HG03064 (cell line): ENCODE data around the gene AP2A2.

Experiments used
- ATAC-seq: cut with Tn5 transposase; IDR thresholded peaks from one replicate; pipeline ENCODE4 v1.9.1; 2021; ENCODE audit warnings: low read depth; ENCODE audit not compliant: unreplicated experiment

AP2A2 gene

DNA sequence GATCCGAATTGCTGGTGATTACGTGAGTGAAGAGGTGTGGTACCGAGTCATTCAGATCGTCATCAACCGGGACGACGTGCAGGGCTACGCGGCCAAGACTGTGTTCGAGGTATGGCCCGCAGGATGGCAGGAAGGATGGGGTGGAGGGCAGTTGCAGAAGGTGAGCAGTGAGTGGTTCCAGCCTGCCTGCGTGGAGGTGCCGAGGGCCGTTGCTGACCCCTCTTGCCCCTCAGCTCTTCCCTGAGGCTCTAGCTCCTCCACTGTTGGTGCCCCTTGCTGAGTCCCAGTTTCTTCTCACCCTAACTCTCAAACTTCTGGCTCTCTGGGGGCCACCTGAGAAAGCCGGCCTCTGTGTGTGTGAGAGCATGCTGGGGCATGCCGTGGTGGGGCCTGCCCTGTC is 66.9 kb downstream of the AP2A2 start:
- no peak for ATAC-seq

DNA sequence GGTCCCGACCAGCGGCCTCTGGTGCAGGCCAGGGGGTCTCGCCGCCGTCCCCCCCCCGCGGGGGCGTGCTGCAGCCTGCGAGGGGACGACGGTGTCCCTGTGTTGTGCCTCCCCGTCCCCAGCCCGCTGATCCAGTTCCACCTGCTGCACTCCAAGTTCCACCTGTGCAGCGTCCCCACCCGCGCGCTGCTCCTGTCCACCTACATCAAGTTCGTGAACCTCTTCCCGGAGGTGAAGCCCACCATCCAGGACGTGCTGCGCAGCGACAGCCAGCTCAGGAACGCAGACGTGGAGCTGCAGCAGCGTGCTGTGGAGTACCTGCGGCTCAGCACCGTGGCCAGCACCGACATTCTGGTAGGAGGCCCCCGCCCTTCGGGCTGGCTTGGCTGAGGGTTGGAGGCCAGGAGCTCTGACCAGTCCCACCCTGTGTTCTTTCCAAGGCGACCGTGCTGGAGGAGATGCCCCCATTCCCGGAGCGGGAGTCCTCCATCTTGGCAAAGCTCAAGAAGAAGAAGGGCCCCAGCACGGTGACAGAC is 68.0 kb downstream of the AP2A2 start:
- ATAC-seq: no peak

DNA sequence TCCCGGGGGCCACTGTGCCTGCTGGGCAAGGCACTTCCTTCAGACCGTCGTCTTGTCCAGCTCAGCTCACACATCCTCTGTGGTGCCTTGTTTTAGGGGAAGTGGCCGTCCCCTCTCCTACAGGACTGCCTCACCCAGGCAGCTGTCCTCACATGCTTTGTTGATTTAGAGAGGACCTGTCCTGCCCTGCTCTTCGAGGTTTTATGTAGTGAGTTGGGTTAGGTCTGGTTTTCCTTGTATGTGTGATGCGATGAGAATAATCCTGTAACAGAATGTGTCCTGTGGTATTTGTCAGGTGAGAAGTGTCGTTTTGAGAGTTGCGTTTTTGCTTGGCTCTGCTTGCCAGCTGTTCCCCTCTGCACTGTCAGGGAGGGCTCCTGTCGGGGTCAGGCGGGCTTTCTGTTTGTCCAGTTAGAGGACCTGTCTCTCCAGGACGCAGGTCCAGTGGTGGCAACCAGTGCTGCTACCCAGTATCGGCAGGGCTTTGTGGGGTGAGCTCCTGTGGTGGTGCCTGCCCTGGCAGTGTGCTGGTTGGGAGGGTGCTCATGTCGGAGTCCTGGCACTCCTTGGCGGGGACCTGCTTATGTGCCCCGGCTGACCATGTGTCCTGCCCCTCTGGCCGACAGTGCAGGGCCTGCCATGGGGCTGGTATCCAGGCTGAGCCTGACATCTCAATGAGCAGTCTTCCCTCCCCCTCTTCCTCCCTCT is 69.5 kb downstream of the AP2A2 start:
- ATAC-seq: no peak

DNA sequence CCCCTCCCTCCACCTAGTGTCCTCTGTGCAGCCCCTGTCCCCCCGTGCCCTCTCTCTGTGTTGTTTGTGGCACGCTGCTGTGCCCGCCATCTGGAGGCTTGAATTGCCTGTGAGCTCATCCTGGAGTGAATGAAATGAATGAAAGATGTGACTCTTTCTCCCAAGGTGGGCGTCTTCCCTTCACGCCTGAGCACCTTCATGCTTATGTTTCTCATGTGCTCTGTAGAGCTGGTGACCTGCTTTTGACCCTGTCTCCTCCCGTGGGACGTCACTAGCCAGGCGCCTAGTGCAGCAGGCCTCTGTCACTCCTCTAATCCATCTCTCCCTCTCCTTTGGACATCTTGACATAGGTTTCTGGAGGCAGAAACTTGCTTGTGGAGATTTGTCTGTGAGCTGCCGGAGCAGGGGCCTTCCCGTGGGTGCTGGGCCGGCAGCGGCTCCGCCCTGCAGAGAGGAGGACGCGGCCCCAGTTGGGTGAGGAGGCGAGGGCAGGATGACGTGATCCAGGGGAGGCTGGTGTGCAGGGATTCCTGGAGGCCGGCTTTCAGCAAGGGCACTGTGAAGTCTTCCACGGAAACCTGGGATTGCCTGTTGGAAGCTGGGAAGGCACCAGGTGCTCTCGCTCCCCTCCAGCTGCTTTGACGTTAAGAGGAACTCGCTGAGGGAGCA is 70.2 kb downstream of the AP2A2 start:
- ATAC-seq: no peak

DNA sequence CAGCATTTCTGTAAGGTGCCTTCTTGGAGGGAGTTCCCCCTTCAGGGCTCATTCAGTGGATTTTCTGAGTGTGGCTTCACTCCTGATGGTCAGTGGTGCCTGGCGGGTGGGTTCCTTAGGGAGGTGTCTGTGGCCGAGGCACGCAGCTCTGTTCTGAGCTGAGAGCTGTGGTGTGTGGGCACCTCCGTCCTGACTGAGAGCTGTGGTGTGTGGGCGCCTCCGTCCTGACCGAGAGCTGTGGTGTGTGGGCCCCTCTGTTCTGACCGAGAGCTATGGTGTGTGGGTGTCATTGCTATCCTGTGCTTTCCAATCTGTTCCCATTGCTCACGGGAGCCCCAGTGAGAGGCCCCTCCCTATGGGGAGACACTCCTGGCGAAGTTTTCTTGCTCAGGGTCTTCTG is 71.0 kb downstream of the AP2A2 start:
- ATAC-seq: no peak

DNA sequence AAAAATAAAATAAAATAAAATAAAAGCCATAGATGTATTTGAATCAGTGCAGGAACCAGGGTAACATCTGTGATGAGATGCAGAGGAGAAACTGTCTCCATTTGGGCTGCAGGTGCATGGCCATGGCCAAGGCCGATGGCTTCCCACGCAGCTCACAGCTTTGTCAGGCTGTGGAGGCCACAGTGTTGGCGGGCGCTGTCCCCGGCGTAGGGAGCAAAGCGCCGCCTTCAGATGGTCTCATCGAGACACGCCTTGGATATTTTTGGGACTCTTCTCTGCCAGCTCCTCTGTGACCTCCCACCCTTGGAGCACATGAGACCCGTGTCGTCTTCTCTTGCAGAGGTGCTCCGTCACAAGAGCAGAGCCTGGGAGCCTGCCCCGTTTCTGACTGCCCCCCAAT is 72.2 kb downstream of the AP2A2 start:
- ATAC-seq: no peak

DNA sequence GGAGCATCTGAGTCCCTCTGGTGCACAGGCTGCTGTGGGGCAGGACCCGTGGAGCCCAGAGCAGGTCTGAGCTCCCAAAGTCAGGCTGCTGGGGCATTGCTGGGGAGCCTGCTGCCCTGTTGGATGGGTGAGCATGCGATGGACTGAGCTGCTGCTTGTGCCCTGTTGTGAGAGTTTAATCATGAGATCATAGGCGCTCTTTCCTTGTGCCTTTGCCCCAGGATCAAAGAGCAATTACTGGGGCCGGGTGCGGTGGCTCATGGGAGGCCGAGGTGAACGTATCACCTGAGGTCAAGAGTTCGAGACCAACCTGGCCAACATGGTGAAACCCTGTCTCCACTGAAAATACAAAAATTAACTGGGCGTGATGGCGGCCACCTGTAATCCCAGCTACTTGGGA is 73.3 kb downstream of the AP2A2 start:
- no peak for ATAC-seq

DNA sequence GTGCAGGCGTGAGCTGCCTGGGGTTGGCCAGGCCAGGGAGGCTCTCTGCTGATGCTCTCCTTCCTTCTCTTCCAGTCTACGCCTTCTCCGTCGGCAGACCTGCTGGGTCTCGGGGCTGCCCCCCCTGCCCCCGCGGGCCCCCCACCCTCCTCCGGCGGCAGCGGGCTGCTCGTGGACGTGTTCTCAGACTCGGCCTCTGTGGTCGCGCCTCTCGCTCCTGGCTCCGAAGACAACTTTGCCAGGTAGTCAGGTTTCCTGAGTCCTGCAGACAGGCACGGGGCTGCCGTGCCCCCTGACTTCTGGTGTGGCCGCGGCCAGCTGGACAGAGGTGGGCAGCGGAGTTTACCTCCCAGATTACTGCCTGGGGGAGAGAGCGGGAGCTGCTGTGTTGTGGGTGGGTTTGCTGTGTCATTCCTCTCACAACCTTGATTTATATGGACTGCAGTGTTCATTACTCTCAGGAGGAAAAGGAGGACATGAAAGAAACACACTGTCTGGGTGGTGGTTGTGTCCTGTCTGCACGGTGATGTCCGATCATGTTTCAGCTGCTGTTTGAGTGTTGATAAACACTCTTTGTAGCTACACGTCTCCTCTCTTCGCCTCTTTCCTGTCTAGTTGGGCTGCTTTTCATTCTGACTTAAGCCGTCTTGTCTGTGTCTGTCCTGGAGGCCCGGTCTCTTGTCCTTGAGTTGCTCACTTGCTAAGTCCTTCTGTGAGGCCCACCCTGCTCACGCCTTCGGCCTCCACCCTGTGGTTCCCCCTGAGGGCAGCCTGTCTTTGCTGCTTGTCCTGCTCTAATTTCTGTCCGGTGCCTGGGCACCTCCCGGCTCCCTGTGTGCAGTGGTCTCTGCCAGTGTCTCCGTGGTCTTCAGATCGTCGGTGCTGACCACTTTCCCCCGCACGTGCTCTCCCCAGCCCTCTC is 74.9 kb downstream of the AP2A2 start:
- ATAC-seq: no peak

DNA sequence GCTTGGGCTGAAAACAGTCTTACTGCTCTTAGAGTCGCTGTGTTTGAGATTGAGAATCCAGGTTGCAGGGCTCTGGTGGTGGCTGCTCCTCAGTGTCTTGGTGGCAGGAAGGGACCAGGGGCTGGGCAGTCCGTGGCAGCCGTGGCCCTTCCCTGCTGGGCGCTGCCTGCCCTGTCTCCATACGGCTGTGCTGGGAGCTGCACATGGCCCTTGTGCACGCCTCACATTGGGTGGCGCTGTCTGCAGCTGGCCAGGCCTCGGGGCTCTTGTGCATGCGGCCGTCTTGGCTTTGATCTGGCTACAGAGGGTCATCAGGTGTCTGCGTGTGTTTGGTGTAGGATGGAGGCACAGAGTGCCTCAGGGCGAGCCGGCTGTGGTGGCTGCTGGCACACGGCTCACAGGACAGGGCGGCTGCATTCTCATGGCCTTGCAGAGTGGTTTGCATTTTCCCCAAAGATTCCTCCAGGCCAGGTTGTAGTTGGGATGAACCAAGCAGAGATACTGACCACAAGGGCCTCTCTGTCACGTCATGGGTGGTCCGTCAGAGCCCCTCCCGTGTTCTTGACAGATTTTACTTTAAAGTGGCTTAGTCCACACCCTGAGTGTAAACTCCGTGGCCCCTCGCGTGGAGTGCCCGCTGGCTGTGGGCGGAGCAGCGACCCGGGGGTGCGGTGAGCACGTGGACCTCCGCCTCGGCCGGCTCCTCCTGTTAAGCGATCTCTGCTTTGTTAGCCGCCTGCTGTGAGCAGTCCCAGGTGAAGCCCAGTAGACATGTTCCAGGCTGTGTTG is 76.1 kb downstream of the AP2A2 start:
- ATAC-seq: no peak

DNA sequence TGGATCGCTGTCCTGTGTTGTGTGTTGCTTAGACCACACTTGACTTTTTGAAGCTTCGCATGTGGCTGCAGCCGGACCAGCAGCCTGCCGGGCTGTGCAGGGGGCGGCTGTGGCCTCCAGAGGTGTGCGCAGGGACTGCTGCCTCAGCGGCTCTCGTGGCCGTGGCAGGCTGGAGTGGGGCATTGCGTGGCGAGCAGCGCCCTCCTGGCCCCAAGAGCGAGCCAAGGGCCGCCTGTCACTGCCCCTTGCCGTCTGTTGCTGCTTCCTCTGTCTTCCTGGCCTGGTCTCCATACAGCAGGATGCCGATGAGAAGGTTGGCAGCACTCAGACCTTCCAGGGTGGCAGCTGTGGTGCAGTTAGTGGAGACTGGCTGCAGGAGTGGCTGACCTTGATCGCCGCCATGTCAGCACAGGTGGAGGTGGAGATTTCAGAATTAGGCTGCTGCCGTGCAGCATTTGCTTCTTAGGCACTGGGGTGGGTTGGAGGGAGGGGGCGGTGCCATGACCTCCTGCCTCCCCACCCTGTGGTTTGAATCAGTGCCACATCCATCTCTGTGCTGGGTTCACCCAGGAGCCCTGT is 76.8 kb downstream of the AP2A2 start:
- ATAC-seq: no peak

DNA sequence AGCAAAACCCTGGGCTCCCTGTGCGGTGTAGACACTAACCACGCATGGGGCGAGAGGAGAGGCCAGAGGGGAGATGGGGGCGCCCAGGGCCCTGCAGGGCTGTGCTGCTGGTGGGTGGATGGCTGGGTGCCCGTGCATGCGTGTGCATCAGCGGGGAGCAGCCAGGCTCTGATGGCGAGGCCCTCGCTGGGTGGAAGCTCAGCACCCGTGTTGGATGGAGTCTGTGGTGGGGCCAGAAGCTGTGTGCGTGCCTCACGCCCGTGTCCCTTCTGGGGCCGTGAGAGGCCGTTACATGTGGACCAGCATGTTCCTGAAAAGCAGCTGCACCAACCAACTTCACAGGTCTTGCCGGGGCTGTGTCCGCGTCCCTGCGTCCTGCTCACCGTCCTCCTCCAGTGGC is 77.5 kb downstream of the AP2A2 start:
- no peak for ATAC-seq

DNA sequence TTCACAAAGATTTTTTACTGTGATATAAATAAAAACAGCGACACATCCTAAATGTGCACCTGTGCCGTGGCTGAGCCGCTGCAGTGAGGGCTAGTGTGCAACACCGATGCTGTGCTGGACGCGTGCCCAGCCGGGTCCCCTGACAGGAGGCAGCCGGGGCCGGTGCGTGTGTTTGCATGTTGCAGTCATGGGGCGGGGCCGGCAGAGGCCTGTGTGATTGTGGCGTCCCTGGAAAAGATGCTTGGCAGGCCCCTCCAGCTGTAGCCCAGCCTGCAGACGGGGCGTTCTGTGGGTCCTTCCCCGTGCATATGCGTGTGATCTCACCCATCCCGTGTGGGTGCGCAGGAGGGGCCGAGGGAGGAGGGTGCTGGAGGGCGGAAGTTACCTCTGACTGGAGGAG is 80.3 kb downstream of the AP2A2 start:
- ATAC-seq: no peak

DNA sequence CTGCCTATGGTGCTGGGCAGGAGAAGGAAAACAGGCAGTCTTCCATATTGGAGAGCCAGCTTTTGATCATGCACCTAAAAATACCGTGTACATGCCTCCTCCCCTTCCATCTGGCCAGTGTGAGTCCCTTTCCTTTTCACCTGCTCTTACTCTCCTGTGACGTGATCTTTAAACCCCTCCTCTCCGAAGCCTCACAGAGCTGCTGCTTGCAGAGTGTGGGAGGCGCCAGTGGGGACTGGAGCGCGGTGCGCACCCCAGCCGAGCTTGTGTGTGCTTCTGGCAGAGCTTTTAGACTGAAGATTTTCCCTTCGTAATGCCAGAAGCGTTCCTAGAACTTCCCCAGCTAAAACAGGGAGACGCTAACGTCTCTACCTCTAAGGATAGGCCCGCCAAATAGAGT is 81.1 kb downstream of the AP2A2 start:
- ATAC-seq: no peak

DNA sequence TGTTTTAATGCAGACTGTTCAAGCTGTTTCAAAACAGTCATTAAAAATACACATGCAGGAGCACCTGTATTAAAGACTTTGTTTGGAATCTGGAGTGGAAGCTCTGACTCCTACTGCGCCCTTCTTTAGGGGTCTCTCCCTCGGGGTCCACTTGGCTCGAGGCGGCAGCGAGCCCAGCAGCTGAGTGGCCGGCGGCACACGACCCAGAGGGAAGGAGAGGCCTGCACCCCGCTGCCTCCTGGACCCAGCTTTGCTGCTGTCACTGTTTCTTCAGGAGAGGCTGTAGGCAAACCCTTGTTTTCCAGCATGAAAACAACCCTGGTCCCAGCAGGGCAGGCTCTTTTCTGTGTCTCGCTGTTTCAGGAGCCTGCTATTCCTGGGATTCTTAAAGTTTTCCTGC is 81.6 kb downstream of the AP2A2 start:
- no peak for ATAC-seq

DNA sequence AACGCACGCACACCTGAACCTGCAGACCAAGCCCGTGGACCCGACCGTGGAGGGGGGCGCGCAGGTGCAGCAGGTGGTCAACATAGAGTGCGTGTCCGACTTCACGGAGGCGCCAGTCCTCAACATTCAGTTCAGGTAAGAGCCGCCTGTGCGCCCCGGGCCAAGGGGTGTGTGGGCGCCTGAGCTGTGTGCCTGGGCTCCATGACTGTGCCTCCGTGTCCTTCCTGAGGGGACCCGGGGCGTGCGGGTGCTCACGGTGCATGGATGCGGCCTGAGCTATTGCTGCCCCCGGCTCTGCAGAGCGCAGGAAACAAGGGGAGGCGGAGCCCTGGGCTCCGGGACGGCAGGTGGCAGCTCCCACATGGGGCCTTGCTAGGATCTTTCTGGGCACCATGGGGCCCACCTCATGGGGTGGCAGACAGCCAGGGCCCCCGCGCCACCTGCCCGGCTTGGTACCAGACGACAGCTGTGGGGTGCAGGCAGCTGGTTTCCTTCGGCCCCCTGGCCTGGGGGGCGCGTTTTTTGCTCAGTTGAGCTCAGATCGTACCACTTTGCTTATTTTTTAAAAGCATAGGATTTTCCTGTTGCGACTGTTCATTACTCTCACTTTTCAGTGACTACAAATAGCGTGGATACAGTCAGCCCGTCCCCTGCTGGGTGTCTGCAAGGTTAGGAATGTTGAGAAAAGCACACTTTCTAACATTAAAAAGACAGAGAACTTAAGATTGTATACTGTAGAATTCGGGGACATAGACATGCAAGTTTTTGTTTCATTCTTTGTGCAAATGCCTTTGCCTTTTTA is 82.5 kb downstream of the AP2A2 start:
- ATAC-seq: no peak

DNA sequence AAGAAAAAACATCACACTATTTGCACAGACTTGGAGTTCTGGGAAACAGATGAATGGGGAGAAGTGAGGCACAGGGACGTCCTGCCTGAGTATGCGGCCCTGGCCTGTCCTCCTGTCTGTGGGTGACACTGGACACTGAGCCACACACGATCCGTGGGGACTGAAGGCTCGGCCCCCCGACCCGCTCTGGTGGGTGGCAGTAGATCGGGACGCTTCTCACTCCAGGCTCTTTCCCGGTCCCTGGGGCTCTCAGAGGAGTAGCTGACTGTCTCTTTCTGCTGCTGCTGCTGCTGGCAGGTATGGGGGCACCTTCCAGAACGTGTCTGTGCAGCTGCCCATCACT is 83.1 kb downstream of the AP2A2 start:
- ATAC-seq: no peak

DNA sequence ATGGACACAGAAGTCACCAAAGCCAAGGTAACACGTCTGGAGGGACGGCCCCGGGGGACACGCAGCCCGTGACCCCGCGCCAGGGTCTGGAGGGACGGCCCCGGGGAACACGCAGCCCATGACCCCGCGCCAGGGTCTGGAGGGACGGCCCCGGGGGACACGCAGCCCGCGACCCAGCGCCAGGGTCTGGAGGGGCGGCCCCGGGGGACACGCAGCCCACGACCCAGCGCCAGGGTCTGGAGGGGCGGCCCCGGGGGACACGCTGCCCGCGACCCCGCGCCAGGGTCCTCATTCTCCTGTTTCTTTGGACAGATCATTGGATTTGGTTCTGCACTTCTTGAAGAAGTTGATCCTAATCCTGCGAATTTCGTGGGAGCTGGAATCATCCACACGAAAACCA is 83.7 kb downstream of the AP2A2 start:
- ATAC-seq: no peak

DNA sequence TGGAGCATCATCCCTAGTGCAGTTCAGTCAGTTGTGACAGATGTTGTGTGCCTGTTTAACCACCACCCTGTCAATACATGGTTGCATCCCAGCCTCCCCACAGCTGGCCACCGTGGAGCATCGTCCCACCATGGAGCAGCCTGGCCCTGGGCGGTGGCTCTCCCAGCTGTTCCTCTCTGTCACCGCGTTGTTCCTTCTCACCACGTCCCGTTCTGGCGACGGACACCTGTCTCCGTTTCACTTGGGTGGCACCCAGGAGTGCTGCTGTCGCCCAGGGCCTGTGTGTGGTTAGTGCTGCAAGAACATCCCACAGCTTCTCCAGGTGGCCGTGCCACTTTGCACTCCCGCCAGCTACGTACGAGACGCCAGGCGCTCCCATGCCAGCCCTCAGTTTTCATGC is 84.3 kb downstream of the AP2A2 start:
- ATAC-seq: no peak

DNA sequence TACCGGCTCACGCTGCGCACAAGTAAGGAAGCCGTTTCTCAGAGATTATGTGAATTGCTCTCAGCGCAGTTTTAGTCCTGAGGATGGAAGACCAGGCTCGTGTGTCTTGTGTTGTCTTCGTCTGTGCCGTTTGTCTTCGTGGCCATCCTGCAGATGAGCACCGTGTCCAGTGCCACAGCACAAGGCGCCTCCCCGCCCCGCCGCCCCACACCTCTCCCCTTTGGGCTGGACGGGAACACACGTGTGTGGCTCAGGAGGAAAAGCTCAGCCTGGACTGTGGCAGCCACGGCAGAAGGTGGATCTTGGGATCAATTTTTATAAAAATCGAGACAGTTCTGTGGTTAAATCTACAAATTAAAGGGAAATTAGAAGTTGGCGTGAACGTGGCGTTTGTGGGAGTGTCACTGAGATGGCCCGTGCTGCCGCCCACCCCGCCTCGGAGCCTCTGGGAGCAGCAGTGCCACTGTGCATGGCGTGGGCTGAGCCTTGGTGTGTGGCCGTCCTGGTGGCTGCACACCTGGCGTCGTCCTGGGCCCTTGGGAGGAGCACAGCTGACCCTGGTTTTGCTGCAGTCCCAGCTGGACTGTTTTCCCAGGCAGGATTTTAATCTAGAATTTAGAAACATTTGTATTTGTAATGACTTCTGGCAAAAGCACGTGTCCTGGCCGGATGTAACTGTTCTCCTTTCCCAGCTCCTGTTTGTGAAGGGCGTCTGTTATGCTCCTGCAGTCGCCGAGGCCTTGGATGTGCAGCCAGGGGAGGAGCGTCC is 85.1 kb downstream of the AP2A2 start:
- ATAC-seq: no peak
